ENCODE results near the gene SNX1. TPM values are rescaled to one million over a fixed set of nuclear protein-coding genes. Genes with fewer than 3 reads are reported as not detected.

SNX1 gene
- total and polyA plus RNA-seq, 2 of the 13 experiments (the other 11 are each of a cell fraction or from before 2014, with no cell fraction given): 29.3 to 60.1 TPM

DNA sequence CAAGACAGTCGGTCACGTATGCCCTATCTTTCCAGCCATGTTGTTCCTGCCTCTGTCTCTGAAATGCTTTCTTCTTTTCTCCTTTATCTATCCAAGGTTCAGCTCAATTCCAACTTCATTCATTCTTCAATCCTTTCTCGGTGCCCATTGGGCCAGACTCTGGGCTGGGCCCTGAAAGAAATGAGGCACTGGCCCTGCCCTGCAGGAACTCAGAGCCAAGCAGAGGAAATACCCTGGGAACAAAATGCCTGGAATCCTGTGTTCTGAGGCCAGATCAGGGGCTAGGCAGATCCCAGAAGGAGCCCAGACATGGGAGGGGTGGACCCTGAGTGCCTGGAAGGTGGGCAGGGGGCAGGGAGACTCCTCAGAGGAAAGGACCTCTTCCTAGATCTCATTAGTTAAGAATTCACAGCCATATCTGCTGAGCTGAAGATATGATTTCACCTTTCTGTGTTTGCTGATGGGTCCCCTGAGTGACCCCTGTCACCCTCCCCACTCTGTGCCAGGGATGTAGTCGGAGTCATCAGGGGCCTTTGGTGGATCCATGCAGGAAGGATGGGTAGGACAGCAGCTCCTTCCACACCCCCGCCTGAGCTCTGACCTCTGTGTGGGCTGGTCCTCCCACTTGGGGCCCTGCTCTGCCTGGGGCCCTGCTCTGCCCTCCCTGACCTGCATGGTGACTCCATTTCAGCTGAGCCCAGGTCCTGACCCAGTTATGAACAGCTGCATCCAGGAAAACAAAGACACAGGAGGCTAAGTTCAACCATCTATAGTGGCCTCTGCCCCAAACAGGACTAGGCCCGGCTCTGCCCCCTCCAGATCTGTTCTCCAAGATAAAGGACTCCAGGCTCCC is 44.1 kb upstream of the SNX1 start (continued):
- TF ChIP-seq, protein P1, sequence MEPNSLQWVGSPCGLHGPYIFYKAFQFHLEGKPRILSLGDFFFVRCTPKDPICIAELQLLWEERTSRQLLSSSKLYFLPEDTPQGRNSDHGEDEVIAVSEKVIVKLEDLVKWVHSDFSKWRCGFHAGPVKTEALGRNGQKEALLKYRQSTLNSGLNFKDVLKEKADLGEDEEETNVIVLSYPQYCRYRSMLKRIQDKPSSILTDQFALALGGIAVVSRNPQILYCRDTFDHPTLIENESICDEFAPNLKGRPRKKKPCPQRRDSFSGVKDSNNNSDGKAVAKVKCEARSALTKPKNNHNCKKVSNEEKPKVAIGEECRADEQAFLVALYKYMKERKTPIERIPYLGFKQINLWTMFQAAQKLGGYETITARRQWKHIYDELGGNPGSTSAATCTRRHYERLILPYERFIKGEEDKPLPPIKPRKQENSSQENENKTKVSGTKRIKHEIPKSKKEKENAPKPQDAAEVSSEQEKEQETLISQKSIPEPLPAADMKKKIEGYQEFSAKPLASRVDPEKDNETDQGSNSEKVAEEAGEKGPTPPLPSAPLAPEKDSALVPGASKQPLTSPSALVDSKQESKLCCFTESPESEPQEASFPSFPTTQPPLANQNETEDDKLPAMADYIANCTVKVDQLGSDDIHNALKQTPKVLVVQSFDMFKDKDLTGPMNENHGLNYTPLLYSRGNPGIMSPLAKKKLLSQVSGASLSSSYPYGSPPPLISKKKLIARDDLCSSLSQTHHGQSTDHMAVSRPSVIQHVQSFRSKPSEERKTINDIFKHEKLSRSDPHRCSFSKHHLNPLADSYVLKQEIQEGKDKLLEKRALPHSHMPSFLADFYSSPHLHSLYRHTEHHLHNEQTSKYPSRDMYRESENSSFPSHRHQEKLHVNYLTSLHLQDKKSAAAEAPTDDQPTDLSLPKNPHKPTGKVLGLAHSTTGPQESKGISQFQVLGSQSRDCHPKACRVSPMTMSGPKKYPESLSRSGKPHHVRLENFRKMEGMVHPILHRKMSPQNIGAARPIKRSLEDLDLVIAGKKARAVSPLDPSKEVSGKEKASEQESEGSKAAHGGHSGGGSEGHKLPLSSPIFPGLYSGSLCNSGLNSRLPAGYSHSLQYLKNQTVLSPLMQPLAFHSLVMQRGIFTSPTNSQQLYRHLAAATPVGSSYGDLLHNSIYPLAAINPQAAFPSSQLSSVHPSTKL (CRISPR knock-in tag; IDR thresholded peaks at IDR 0.05): peak; percentile 41; the same call in 1 of the 2 replicates
- no peak for TF ChIP-seq CCDC6 (CRISPR knock-in tag; IDR thresholded peaks at IDR 0.05)
- TF ChIP-seq U2AF1 (optimal IDR thresholded peaks at IDR 0.05; ENCODE audit: low read depth, low read length): no peak
- TF ChIP-seq ZNF263 (CRISPR knock-in tag; IDR thresholded peaks at IDR 0.05): peak; percentile 41; the same call in 1 of the 2 replicates
- TF ChIP-seq, protein P2, sequence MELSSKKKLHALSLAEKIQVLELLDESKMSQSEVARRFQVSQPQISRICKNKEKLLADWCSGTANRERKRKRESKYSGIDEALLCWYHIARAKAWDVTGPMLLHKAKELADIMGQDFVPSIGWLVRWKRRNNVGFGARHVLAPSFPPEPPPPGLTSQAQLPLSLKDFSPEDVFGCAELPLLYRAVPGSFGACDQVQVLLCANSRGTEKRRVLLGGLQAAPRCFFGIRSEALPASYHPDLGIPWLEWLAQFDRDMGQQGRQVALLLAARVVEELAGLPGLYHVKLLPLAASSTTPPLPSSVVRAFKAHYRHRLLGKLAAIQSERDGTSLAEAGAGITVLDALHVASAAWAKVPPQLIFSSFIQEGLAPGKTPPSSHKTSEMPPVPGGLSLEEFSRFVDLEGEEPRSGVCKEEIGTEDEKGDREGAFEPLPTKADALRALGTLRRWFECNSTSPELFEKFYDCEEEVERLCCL (CRISPR knock-in tag; IDR thresholded peaks at IDR 0.05; ENCODE audit: borderline replicate concordance): no peak
- TF ChIP-seq ZSCAN20 (CRISPR knock-in tag; IDR thresholded peaks at IDR 0.05; ENCODE audit: borderline replicate concordance): no peak
- TF ChIP-seq JUN (CRISPR knock-in tag; IDR thresholded peaks at IDR 0.05): no peak
- TF ChIP-seq, protein P3, sequence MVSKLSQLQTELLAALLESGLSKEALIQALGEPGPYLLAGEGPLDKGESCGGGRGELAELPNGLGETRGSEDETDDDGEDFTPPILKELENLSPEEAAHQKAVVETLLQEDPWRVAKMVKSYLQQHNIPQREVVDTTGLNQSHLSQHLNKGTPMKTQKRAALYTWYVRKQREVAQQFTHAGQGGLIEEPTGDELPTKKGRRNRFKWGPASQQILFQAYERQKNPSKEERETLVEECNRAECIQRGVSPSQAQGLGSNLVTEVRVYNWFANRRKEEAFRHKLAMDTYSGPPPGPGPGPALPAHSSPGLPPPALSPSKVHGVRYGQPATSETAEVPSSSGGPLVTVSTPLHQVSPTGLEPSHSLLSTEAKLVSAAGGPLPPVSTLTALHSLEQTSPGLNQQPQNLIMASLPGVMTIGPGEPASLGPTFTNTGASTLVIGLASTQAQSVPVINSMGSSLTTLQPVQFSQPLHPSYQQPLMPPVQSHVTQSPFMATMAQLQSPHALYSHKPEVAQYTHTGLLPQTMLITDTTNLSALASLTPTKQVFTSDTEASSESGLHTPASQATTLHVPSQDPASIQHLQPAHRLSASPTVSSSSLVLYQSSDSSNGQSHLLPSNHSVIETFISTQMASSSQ (IDR thresholded peaks at IDR 0.05; ENCODE audit: low read depth): no peak
- TF ChIP-seq, protein P3 (CRISPR knock-in tag; IDR thresholded peaks at IDR 0.05; ENCODE audit: borderline replicate concordance): no peak
- TF ChIP-seq, protein P4, sequence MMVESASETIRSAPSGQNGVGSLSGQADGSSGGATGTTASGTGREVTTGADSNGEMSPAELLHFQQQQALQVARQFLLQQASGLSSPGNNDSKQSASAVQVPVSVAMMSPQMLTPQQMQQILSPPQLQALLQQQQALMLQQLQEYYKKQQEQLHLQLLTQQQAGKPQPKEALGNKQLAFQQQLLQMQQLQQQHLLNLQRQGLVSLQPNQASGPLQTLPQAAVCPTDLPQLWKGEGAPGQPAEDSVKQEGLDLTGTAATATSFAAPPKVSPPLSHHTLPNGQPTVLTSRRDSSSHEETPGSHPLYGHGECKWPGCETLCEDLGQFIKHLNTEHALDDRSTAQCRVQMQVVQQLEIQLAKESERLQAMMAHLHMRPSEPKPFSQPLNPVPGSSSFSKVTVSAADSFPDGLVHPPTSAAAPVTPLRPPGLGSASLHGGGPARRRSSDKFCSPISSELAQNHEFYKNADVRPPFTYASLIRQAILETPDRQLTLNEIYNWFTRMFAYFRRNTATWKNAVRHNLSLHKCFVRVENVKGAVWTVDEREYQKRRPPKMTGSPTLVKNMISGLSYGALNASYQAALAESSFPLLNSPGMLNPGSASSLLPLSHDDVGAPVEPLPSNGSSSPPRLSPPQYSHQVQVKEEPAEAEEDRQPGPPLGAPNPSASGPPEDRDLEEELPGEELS (CRISPR knock-in tag; IDR thresholded peaks at IDR 0.05): peak; percentile 46

Measured in HepG2 (cell line).